GM18502 (cell line): Measurements from ENCODE around the gene AMZ2.
A peak's percentile ranks its signal among the peaks of the same experiment; 100 is the strongest.
"Not testable (repeated sequence)": the region's sequence is repeated elsewhere in the genome, so short reads cannot be mapped to it uniquely, and the experiment has no call there.

Experiments used
- ATAC-seq: cut with Tn5 transposase; IDR thresholded peaks from one replicate; pipeline ENCODE4 v1.9.1; 2021; ENCODE audit warnings: mild to moderate bottlenecking; ENCODE audit not compliant: unreplicated experiment, poor library complexity

AMZ2 gene, protein sequence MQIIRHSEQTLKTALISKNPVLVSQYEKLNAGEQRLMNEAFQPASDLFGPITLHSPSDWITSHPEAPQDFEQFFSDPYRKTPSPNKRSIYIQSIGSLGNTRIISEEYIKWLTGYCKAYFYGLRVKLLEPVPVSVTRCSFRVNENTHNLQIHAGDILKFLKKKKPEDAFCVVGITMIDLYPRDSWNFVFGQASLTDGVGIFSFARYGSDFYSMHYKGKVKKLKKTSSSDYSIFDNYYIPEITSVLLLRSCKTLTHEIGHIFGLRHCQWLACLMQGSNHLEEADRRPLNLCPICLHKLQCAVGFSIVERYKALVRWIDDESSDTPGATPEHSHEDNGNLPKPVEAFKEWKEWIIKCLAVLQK

DNA sequence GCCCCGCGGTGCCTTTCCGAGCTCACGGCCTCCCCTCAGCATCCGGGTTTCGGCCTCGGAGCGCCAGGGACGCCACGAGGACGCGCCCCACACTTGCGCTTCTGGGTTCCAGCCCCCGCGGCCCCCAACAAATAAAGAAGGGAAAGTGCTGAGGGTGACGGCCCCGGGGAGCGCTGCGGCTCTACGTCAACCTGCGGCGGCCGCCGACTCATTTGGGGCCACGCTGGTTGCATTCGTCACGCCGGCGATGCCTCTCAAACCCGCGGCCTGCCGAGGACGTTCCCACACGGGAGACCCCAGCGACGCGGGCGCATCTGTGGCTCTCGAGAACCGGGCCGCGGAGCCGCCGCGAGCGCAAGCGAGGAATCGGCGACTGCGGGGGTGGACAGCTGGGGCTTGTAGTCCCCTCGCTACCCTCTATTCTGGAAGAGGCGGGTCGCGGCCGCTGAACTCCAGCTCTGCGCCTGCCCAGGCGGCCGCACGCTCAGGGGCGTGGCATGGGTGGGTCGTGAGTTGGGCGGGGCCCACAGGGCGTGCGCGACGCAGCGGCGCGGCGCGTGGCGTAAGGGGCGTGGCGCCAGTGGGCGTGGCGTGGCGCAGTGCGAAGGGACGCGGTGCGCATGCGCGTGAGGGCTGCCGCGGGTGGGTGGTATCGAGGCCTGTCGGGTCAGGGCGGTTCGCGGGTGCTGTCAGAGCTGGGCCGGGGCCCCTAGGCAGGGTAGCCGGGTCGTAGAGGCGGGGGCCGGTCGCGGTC is at the start of gene AMZ2:
TSS of gene AMZ2 (plus strand) at position 599 of the 754 bp plus-strand sequence. CDS start 2,145 bp downstream, outside the sequence.
- ATAC-seq: peak; percentile 92

DNA sequence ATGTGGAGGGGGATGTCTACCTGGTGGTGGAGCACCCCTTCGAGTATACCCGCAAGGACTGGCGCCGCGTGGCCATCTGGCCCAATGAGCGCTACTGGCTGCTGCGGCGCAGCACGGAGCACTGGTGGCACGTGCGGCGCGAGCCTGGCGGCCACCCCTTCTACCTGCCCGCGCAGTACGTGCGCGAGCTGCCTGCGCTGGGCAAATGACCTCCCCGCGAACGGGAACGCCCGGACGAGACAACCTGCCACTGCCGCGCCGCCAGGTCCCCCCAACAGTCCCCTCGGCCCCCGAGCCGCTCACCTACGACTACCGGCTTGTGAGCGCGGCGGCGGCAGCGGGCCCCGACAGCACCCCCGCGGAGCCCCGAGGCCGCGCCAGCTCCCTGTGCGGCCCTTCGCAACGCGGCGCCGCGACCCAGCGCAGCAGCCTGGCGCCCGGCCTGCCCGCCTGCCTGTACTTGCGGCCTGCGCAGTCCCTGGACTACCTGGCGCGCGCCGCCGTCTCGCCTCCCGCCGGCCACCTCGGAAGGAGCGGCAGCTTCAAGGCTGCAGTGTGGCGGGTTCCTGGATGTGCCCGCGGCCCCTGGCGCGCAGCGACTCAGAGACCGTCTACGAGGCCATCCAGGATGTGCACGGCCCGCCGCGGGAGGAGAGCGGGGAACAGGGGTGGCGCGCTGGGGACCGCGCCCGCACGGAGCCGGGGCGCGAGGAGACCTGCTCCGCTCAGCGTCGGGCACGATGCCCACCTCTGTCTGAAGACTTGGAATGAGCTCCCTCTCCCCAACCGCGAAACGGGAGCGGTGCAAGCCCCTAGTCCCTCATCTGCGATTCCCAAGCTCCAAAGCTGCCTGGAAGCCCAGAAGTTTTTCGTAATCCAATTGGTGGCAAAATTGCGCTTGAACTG is 48.7 kb upstream of the AMZ2 start:
- no peak for ATAC-seq

DNA sequence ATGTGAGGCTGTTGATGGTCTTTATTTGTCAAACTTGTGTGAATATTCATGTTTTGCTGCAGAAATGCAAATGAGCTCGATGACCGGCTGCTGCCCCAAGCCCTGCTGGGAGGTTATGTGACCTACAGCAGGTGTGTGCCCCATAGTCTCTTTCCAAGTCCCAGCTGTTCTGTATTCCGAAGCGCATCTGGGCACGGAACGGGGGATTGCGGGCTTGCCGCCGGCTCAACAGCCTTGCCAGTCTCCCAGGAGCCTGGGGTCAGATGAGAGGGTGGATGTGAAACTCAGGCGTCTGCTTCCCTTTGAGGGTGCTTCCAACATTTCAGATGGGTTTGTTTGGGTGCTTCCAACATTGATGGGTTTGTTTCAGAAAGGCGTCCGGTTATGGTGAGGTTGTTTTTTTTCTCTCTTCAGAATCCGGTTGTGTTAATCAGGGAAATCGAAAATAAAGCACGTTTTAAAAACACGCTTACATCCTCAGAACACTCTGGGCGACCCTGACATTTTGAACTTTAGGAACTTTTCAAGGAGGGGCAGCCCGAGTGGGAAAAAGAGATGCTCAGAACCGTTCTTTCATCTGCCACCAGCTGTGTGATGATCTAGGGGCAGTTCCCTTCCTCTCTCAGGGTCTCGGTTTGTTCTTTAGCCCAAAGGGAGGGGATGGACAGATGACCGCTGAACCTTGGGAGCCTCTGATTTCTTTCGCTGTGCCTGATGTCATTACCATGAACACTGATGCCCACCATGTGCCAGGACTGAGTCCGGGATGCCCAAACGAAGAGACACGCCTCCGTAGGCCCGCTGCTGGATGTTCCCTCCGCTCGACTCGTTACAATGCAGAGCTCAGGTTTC is 47.8 kb upstream of the AMZ2 start:
- ATAC-seq: no peak

DNA sequence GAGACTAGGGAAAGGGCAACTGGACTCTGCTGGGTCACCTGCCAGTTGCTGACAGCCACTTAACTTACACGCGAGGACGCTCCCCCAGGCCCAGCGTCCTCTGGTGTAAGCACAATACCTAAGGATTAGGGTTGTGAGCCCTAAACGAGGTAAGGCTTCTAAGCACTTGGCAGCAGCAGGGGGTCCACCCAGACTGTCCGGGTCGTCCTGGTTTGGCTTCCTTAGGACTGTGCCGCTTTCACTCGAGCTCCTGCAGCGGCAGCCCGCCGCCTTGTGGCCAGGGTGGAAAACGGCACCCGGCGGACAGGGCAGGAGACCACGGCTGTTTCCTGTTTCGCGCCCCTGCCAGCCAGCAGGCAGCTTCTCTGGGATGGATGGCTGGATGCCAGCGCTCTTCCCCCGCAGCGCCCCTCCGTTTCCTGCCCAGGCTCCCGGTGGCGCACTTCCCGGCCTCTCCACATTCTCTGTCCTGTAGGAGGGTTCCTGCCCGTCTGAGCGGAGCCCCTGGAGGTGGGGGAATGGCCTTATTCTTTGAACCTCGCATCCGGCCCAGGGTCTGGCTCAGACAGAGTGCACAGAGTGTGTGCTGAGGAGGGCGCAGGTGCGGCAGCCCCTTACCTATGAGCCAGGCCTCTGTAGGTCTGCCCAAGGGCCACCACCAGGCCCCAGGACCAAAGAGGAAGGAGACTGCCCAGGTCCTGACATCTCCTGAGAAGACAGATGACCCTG is 47.0 kb upstream of the AMZ2 start:
- ATAC-seq: peak; percentile 33

DNA sequence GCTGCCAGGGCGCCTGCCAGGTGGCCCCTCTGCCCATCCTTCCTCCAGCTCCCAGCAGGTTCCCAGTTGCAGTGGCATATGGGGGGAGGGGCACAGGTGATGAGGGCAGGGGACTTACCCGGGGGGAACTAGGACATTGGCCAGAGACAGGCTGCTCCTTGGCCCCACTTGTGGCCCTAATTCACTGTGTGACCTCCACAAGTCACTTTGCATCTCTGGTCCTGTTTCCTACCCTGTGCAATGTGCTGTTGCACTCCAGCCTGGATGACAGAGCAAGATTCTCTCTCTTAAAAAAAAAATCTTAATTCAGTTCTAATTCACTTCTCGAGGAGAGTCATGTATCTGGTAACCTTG is 46.4 kb upstream of the AMZ2 start:
- not testable (repeated sequence) for ATAC-seq

DNA sequence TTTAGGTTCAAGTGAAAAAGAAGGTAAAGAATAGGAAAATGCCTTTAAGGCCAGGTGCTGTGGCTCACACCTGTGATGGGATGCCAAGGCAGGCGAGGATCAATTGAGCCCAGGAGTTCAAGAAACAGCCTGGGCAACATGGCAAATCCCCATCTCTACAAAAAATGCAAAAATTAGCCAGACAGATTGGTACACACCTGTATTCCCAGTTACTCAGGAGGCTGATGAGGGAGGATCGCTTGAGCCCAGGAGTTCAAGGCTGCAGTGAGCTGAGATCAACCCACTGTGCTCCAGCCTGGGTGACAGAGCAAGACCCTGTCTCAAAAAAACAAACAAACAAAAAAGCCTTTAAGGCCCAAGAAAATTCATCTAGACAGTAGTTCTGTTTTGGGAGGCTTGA is 45.5 kb upstream of the AMZ2 start:
- not testable (repeated sequence) for ATAC-seq

DNA sequence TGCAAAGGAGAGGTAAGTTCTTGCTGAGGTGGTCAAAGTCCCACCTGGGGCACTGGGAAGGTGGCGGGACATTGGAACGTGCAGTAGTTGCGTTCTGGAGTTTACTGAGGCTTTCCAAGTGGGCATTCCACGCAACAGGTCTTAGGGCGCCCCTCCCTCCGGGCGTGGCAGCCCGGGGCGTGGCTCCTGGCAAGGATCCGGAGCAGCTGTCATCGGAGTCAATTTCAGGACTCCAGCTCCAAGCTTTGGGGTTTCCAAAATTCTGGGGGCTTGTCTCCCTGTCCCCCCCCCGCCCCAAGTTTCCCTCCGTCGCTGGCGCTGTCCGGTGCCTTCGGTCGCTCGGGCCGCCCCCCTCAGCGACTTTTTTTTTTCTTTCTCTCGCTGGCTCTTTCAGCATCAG is 43.1 kb upstream of the AMZ2 start:
- ATAC-seq: peak; percentile 35

DNA sequence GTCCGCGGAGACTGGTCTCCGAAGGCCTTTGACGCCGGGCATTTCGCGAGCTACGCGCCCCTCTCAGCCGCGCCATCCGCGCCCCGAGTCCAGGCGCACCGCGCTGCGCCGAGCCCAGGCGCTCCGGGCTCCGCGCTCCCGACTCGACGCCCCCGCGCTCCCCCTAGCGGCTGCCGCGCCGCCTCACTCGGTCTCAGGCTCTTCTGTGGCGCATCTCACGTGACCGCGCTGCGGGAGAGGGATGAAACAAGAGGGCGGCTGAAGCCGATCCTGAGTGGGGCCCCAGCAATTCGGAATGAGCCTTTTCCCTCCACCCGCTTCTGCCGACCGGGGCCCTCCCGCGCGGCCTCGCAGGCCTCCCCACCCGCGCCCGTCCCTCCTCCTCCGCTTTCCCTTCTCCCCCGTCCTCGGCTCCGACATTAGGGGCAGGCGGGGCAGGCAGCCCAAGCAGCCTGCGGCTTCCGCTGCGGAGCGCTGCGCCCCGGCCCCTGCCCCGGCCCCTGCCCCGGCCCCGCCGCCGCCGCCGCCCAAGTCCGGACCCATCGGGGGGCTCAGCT is 42.5 kb upstream of the AMZ2 start:
- peak; percentile 85 for ATAC-seq

DNA sequence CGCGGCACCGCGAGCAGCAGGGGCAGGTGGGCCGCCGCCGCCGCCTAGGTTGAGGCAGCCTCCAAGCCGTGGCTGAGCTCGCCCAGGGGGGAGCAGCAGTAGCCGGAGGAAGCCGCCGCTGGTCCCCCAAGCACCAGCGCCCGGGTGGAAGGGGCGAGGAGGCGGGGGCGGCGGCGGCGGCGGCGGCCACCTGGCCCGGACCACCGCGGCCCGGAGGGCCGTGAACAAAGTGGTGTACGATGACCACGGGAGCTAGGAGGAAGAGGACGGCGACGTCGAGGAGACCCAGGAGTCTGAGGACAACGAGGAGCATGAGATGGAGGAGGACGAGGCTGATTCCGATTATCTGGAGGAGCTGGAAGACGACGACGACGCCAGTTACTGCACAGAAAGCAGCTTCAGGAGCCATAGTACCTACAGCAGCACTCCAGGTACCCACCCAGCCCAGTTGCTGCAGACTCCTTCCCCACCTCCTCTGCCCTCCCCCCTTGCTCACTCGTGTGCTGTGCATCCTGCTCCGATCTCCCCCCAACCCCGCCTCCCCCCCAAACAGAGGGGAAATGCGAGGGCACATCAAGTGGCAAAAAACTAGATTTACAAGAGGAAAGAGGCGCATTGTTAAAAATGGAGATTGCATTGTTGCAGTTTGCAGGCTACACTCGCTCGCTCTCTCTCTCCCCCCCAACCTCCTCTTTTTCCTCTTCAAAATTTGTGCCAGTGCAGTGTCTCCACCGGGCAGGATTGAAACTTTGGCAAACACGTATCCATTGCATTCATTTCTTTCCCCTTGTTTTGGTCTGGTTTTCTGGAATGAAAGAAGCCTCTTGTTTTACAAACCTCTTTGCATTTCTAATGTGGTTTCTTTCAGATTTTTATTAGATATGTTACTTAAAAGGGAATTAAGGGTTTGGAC is 41.8 kb upstream of the AMZ2 start:
- ATAC-seq: peak; percentile 51

DNA sequence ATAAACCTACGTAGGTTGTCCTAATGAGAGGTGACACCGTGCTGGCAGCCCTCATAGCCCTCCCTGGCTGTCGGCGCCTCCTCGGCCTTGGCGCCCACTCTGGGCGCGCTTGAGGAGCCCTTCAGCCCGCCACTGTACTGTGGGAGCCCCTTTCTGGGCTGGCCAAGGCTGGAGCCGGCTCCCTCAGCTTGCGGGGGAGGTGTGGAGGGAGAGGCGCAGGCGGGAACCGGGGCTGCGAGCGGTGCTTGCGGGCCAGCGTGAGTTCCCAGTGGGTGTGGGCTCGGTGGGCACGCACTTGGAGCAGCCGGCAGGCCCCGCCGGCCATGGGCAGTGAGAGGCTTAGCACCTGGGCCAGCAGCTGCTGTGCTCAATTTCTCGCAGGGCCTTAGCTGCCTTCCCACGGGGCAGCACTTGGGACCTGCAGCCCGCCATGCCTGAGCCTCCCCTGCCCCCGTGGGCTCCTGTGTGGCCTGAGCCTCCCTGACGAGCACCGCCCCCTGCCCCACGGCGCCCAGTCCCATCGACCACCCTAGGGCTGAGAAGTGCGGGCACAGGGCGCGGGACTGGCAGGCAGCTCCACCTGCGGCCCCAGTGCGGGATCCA is 40.1 kb upstream of the AMZ2 start:
- no peak for ATAC-seq

DNA sequence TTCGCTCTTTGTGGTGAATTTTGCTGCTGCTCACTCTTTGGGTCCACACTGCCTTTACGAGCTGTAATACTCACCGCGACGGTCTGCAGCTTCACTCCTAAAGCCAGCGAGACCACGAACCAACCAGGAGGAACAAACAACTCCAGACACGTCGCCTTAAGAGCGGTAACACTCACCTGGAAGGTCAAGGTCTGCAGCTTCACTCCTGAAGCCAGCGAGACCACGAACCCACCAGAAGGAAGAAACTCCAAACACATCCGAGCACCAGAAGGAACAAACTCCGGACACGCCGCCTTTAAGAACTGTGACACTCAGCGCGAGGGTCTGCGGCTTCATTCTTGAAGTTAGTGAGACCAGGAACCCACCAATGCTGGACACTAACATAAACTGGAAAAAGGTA is 39.2 kb upstream of the AMZ2 start:
- ATAC-seq: not testable (repeated sequence)

DNA sequence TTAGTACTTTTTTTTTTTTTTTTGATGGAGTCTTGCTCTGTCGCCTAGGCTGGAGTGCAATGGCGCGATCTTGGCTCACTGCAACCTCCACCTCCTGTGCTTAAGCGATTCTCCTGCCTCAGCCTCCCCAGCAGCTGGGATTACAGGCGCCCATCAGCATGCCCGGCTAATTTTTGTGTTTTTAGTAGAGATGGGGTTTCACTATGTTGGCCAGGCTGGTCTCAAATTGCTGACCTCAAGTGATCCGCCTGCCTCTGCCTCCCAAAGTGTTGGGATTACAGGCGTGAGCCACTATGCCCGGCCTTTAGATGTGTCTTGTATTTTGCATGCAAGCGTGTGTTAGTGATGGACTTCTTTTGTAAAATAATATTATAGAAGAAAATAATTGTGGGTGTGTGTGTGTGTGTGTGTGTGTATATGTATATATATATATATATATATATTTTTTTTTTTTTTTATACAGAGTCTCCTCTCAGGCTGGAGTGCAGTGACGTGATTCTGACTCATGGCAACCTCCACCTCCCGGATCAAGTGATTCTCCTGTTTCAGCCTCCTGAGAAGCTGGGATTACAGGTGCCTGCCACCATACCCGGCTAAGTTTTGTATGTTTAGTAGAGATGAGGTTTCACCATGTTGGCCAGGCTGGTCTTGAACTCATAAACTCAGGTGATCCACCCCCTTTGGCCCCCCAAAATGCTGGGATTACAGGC is 38.5 kb upstream of the AMZ2 start:
- ATAC-seq: not testable (repeated sequence)

DNA sequence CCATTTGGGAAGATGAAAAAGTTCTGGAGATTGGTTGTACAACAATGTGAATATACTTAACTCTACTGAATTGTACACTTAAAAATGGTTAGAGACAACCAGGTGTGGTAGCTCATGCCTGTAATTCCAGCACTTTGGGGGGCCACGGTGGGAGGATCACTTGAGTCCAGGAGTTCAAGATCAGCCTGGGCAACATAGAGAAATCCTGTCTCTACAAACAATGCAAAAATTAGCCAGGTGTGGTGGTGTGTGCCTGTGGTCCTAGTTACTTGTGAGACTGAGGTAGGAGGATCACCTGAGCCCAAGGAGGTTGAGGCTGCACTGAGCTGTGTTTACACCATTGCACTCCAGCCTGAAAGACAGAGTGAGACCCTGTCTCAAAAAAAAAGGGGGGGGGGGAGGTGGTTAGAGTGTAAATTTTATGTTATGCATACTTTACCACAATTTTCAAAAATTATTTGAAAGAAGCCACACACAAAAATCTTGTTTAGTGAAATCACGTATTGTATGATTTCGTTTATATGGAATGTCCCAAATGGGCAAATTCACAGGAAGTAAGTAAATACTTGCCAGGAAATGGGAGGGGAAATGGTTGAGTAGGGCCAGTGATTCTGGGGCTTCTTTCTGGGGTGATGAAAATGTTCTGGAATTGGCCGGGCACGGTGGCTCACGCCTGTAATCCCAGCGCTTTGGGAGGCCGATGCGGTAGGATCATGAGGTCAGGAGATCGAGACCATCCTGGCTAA is 37.1 kb upstream of the AMZ2 start:
- ATAC-seq: no peak

DNA sequence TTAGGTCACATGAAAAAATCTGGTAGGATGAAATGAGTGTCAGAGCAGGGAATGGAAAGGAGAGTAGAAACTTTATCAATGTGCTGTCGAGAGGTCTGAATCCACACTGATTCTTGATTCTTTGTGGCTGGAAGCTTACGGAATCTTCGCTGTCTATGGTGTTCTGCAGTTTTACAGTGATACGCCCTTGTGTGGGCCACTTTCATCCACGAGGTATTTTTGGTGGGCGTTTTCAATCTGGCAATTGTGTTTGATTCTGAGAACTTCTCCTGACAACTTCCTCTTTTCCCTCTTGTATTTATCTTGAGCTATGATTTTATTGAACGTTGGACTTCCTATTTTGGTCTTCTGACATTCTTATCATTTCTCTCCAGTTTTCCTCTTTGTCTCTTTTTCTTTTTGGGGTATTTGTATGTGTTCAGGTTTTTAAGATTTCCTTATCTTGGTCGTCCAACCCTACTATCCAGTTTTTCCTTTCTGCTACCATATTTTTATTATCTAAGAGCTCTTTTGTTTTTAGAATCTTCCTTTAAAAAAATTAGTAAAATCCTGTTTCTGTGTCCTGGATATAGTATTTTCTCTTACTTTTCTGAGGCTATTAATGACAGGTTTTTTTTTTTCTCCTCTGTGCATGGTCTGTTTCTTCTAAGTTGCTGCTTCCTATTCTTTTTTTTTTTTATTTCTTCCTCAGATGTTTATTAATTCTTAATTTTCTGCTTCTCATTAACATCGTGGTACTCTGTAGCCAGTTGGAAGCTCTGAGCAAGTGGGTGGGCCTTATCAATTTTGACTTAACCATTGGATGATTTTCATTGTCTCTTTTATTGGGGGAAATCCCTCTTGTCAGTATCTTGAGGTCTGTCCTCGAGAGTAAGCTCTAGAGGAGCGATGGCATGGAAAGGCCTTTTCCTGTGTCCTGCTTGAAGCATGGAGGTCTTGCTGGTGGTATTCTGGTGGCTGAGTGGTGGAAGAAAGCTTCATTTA is 34.1 kb upstream of the AMZ2 start:
- ATAC-seq: not testable (repeated sequence)

DNA sequence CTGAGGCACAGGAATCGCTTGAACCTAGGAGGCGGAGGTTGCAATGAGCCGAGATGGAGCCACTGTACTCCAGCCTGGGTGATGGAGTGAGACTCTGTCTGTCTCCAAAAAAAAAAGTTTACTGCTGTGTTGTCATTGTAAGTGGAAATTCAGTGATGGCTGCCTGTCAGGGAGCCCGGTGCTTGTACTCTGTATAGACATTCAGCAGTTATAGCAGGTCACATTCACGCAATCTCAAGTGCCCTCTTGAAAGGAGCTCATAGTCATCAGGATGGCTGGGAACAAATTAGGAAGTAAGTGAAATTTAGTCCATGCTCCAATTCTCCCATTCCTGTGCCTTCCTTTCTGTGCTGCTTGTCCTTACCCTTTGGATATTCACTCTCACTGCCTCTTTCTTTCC is 32.4 kb upstream of the AMZ2 start:
- ATAC-seq: not testable (repeated sequence)
